HG03039 (cell line): Measurements from ENCODE around the gene RLN1.
"Not testable (repeated sequence)": the region's sequence is repeated elsewhere in the genome, so short reads cannot be mapped to it uniquely, and the experiment has no call there.

Experiments used
- ATAC-seq: cut with Tn5 transposase; IDR thresholded peaks from one replicate; pipeline ENCODE4 v1.9.1; 2021; ENCODE audit warnings: mild to moderate bottlenecking, moderate library complexity; ENCODE audit not compliant: unreplicated experiment

Gene RLN1, protein sequence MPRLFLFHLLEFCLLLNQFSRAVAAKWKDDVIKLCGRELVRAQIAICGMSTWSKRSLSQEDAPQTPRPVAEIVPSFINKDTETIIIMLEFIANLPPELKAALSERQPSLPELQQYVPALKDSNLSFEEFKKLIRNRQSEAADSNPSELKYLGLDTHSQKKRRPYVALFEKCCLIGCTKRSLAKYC

DNA sequence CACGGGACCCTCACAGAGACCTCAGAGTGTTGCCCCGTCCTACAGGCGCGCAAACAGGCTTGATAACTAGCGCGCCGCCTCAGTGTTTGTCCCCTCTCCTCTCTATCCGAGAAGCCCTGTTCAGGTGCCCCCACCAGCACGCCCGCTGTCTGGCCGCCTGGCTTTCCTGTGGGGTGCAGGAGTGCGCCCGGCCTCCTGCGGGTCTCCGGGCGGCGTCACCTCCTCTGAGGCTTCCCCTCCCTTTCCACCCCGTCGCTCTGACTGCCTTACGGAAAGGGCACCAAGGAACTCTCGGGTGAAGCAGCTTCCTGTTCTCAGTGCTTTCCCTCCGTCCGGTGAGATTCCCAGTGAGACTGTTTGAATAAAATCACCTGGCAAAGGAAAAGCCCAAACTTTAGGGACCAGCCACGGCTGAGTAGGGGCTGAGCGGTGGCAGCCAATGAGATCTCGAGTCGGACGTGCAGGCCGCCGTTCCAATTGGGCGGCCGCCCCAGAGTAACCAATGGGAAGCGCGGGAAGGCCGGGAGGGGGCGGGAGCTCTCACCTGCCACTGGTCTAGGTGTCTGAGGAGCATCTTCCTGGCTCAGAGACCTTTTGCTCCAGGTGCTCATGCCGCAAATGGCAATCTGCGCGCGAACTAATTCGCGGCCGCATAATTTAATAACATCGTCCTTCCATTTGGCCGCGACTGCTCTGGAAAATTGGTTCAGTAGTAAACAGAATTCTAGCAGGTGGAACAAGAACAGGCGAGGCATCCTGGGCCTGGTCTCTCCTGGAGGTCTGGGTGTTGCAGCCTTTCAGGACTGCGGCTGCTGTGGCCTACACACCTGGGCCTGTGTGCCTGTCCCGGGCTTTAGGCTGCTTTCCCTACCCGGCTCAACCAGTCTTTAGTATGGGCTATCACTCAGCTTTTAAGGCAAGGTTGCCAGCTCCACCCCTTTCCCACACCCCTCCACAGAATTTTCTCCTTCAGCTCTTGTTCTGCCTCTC is at the start of gene RLN1:
Gene RLN1 (minus strand): TSS at position 885 of the 990 bp plus-strand sequence. CDS start 130 bp downstream, at position 755.
- ATAC-seq: peak; percentile 99

DNA sequence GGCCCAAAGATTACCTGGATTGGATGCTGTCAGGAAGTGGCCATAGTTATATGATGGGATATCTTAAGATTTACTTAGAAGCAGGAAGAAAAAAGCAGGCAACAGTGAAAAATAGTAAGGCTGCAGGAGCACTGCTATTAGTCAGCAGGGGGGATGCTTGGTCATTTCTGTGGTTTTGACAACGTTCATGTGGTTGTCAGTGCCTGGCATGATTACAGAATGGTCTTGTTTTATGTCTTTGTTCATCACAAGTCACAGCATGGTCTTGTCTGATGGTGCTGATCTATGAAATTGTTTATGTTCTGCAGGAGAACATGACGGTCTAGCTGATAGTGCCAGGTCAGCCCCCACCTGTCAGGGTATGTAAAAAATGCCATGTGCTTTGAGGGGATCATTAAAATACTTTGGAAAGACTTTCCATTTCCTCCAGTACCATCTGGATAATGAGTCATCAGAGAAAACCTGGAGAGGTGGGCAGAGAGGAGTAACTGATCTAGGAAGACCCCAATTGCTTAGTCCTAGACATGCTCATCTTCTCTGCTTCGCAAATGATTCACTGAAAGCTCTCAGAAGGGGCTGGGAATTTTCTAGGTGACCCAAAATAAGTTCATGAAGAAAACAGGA is 49.5 kb upstream of the RLN1 start:
- ATAC-seq: no peak

GRCh38 chr9:5388026-5388819 is 48.5 kb upstream of the RLN1 start:
- ATAC-seq: no peak

GRCh38 chr9:5384436-5384835 is 44.8 kb upstream of the RLN1 start:
- no peak for ATAC-seq

DNA sequence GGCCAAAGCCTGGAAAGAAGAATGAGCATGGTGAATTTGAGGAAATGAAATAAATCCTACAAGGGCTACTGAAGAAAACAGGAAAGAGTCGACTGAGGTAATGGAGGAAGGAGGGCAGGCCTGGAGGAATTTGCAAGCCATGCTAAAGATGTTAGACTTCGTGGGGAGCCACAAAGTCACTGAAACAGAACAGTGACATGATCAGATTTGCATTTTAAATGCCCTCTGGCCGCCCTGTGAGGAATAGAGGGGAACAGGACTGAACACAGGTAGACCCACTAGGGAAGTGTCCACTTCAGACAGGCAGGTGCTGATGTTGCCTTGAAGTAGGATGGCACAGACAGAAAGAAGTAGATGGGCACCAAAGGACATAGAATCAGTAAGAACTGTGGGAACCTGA is 42.8 kb upstream of the RLN1 start:
- no peak for ATAC-seq

DNA sequence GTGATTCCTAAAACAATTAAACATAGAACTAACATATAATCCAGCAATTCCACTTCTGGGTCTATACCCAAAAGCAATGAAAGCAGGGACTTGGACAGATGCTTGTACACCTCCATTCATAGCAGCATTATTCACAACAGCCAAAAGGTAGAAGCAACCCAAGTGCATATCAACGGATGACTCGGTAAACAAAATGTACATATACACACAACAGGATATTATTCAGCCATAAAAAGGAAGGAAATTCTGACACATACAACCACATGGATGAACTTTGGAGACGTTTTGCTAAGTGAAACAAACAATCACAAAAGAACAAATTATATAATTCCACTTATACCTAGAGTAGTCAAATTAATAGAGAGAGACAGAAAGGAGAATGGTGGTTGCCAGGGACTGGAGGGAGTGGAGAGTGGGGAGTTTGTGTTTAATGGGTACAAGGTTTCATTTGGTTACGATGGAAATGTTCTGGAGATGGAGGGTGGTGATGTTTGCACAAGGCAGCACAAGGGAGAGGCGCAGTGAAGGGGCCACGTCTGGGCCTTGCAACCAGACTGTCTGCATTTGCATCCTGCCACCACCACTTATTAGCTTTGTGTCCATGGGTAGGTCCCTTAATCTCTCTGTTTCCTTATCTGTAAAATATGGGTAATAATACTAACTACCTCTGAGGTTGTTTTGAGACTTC is 36.3 kb upstream of the RLN1 start:
- ATAC-seq: no peak

GRCh38 chr9:5375091-5375490 is 35.4 kb upstream of the RLN1 start:
- ATAC-seq: no peak

GRCh38 chr9:5364294-5365024 is 24.8 kb upstream of the RLN1 start:
- ATAC-seq: peak; percentile 82

GRCh38 chr9:5361326-5362010 is 21.8 kb upstream of the RLN1 start:
- ATAC-seq: no peak

DNA sequence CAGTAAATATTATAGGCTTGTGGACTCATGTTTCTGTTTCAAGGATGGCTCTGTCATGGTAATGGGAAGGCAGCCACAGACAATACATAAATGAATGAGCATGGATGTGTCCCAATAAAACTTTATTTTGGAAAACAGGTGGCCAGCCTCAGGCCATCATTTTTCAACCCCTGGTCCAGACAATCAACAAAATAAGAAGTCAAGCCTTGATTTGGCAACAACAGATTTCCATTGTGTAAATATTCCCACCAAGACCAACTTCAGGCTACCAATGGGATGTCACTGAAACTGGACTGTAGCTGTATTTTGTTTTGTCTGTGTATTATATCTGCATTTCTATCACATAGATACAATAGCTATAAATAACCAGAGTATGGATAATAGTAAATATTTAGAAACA is 20.7 kb upstream of the RLN1 start:
- no peak for ATAC-seq

DNA sequence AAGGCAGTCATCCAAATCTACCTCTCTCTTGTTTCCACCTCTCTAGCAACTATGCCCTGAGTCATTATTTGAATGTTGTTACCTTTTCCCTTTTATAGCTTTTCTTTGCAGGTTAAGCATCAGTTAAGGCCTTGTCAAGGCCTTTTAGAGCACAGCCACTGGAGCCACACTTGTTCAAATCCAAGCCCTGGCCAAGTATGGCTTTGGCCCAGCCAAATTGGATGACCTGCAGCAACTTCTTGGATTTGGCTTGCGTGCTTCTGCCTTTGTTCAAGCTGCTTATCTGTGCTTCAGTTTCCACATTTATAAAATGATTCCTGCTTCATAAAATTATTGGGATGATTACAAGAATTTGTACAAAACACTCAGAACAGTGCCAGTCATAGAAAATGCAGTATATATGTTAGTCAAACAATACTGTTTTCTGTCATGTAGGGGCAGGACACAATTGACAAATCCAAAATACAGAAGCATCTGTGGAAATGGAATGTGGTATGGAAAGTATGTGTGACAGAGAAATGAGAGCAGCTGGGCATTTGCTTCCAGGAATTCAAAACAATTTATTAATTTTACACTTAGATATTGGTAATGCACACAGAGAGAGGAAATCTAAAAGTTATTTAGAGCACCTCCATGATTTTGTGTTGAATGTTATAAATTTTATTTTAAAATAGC is 17.9 kb upstream of the RLN1 start:
- no peak for ATAC-seq

DNA sequence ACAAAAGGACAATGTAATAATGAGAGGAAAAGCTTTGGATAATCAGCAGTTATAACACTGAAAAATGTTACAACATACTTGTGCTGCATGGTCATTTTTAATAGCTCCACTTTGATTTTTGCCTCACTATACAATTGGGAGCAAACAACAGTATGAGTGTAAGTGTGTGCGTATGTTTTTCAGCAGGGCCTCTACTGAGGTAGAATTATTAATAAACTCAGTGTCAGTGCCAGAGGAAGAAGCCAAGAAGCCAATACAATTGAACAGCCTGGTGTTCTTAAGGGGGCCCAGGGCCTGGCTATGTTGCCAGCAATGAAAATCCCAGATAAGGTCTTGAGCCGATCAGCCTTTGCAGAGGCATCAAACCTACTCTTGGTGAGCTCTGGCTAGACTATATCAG is 16.1 kb upstream of the RLN1 start:
- no peak for ATAC-seq

DNA sequence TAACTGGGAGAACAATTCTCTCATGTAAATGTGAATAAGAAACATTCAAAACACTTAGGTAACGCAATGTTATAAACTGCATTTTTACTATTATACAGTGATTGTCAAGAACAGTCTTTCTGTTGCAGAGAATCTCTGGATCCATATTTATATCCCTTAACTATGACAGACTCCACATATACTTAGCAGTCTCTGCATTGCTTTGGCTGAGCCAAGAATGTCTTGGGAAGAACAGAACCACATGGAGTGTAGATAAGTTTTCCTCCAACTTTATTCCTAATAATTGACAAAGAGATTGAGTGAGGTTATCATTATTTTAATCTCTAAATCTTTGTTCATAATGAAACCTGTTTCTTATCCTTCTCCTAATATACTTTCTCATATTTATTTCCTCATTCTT is 15.6 kb upstream of the RLN1 start:
- no peak for ATAC-seq

DNA sequence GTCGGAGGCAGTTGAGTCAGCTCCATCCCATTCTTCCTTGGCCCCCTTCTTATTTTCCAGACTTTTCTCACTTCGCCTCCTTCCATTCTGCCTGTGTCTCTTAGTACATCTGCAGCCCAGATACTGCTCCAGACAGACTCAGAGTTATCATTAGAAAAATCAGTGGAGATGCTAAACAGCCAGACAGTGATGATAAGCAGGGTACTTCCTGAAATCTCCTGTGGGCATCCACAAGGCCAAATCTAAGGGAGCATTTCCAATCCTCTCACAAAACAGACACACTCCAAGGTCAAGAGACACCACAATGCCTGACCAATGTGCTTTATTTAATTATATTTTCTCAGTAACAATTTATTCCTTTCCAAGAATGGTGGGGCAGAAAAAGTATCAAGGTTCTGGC is 14.5 kb upstream of the RLN1 start:
- ATAC-seq: no peak

GRCh38 chr9:5352637-5353248 is 13.1 kb upstream of the RLN1 start:
- ATAC-seq: no peak

DNA sequence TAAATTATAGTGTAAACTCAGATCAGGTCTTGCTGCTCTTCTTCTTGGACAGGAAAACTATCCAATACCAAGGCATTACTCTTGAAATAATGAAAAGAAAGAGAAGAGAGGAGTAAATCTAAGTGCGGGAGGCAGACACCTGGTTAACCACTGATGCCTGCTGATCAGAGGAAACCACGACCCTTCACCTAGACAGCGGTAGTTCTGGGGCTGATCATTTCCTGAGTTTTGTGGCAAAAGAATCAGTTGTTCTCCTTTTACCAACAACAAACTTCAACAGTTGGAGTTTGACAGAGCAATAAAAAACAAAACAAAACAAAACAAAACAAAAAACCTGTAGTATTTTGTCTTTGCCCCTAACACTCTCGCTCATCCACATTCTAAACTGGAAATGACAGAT is 3.0 kb downstream of the RLN1 start:
- no peak for ATAC-seq

DNA sequence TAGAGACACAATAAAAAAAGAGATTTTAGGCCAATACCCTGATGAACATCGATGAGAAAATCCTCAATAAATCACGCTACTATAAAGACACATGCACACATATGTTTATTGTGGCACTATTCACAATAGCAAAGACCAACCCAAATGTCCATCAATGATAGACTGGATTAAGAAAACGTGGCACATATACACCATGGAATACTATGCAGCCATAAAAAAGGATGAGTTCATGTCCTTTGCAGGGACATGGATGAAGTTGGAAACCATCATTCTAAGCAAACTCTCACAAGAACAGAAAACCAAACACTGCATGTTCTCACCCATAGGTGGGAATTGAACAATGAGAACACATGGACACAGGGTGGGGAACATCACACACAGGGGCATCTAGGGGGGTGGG is 8.4 kb downstream of the RLN1 start:
- ATAC-seq: not testable (repeated sequence)

GRCh38 chr9:5326893-5327548 is 12.7 kb downstream of the RLN1 start:
- no peak for ATAC-seq
